ENCODE results near the gene POLDIP2.

The POLDIP2 gene

GRCh38 chr17:28335201-28335958 is 21.9 kb downstream of the POLDIP2 start, which contains the start of the genes IFT20 and TNFAIP1:
TSS of gene IFT20 (minus strand) at chr17:28335472. CDS start at chr17:28331985, 3,487 bp downstream.
TSS of gene TNFAIP1 (plus strand) at chr17:28335761. CDS start at chr17:28339522, 3,761 bp downstream.
- peak; percentile 91 for DNase-seq

DNA sequence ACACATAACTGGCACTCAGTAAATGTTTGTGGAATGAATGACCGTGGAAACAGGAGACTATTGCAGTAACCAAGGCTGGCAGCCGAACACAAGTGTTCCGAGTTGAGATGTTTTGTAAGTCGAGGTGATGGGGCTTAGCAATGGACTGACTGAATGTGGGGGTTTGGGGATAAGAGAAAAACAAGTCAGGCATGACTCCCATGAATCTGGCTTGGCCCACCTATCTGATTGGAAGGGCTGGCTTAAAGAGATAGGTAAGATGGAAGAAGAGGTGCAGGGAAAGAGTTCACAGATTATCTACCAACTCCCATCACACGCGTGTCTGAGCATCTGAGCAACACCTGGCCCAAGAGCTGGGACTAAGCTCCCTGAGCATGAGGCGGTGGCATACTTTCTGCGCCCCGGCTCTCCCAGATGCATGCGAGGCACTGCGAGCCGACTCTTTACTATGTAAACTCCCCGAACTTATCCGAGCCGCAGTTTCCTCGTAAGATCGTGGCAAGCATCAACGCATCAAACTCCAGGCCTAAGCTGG is 22.6 kb downstream of the POLDIP2 start:
- DNase-seq = no peak

DNA sequence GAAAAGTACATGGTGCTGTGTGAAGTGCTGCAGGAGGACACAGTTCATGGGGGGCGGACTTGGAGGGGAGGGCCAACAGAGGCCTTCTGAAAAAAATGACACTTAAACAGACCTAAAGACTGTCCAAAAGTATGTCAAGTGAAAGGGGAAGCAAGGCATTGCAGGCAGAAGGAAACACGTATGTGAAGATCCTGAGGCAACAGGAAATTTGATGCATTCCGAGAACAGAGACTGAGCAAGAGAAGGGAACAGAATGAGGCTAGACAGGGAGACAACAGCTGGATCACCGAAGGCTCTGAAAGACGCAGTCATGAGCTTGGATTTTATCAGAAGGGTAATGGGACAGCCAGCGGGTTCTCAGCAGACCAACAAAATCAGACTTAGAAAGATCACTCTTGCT is 23.2 kb downstream of the POLDIP2 start:
- no peak for DNase-seq

- no peak for DNase-seq
Observed at GRCh38 chr17:28333083-28333746, 24.1 kb downstream of the POLDIP2 start.

- no peak for DNase-seq
Observed at GRCh38 chr17:28331891-28332420, 25.4 kb downstream of the POLDIP2 start.

GRCh38 chr17:28330671-28331070 is 26.7 kb downstream of the POLDIP2 start:
- DNase-seq = no peak

GRCh38 chr17:28328325-28328724 is 29.0 kb downstream of the POLDIP2 start:
- DNase-seq = no peak

GRCh38 chr17:28327709-28328108 is 29.6 kb downstream of the POLDIP2 start:
- no peak for DNase-seq

GRCh38 chr17:28327031-28327607 is 30.2 kb downstream of the POLDIP2 start:
- no peak for DNase-seq

- no peak for DNase-seq
Observed at GRCh38 chr17:28326114-28326513, 31.2 kb downstream of the POLDIP2 start.

GRCh38 chr17:28325211-28325610 is 32.1 kb downstream of the POLDIP2 start:
- DNase-seq = no peak

DNA sequence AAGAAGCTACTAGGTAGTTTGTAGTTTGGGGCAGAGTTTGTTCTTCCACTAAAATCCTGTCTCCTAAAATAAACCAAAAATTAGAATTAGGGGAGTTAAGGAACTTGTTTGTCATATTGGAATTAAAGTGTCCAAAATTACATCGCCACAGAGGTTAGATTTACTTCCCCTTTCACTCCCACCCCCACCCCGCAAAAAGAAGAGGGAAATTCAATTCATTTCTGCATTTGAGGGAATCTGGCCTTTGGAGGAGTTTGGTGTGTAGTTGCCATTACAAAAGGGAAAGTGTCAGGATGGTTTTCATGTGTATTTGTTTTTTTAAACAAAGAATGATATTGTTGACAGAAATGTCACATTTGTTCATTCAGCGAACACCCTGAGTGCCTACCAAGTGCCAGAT is 32.5 kb downstream of the POLDIP2 start:
- no peak for DNase-seq

- DNase-seq = no peak
Observed at GRCh38 chr17:28324267-28324745, 33.0 kb downstream of the POLDIP2 start.

DNA sequence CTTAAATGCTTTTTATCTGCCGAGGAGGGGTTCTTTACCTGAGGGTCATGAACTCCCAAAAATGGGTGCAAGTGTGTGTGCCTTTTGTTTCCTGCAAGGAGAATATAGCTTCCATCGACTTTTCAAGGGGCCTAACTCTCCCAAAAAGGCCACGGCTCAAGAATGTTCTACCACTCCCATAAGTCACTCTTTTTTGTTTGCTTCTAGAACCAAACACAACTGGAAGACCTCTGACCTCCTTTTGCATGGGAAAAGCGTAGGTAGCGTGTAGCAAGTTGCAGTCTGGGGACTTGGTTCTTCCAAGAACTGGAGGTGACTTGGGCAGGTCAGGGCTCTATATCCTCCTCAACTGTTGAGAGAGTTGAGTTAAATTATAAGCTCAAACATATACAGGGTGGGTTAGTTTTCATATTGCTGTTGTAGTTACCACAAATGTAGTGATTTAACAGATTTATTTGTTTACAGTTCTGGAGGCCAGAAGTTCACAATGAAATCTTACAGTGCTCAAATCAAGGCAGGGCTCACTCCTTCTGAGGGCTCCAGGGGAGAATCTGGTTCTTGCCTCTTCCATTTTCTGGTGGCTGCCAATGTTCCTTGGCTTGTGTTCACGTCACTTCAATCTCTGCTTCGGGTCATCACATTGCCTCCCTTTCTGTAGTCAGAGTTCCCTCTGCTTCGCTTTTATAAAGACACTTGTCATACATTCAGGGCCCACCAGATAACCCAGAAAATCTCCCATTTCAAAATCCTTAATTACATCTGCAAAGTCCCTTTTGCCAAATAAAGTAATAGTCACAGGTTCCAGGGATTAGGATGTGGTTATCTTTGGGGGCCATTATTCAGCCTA is 36.9 kb downstream of the POLDIP2 start:
- no peak for DNase-seq

DNA sequence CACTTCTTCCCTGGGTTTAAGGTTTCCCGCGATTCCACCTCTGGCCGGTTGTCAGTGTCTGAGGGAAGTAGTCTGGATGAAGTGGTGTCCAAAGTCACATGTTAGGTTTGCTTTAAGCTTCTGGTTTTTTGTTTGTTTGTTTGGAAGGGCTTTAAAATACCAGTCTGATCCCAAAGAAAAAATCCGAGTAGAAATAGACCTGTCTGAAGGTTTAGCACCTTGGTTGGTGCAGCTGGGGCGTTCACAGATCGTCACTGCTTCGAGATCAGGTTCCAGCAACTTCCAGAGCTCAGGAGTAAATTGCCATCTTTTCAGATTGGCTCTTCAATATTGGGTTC is 37.8 kb downstream of the POLDIP2 start:
- DNase-seq = no peak

DNA sequence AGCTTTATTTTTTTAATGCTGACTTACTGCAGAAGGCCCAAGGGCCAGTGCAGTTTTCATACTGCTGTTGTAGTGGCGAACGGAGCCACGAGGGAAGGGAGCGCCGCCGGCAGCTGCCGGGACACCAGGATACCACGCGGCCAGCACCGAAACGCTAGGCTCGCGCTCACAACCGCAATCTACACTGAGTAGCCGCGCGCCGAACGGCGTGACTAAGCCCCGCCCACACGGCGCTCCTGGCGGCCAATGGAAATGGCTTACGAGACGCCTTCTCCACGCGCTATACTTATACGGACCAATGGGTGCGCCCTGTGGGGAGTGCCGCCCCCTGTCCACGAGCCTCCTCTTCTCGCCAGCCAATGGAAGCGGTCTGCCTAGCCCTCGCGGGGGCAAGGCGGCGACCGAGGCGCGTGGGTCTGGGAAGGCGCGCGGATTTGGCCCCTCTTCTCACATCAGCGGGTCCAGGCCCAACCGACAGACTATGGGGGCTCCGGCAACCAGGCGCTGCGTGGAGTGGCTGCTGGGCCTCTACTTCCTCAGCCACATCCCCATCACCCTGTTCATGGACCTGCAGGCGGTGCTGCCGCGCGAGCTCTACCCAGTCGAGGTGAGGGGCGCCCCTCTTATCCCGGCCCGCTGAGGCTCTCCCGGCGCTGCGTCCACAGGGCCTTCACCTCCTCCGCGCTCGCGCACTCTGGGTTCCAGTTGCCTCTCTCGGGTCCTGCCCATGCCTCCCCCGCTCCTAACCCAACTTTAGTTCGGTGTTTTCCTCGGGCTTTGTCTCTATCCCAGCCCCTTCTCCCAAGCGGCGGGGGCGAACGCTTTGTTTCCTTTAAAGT is 38.3 kb downstream of the POLDIP2 start, which contains the start of gene TMEM97:
Gene TMEM97, plus strand, starts transcription at position 442 of the 839 bp plus-strand sequence. Its CDS starts 40 bp downstream, at position 482.
- DNase-seq = peak; percentile 90

GRCh38 chr17:28317966-28318758 is 39.2 kb downstream of the POLDIP2 start:
- no peak for DNase-seq

- no peak for DNase-seq
Observed at GRCh38 chr17:28317099-28317965, 40.0 kb downstream of the POLDIP2 start.
